ENCODE measurements around the gene C22orf15.

Gene C22orf15

DNA sequence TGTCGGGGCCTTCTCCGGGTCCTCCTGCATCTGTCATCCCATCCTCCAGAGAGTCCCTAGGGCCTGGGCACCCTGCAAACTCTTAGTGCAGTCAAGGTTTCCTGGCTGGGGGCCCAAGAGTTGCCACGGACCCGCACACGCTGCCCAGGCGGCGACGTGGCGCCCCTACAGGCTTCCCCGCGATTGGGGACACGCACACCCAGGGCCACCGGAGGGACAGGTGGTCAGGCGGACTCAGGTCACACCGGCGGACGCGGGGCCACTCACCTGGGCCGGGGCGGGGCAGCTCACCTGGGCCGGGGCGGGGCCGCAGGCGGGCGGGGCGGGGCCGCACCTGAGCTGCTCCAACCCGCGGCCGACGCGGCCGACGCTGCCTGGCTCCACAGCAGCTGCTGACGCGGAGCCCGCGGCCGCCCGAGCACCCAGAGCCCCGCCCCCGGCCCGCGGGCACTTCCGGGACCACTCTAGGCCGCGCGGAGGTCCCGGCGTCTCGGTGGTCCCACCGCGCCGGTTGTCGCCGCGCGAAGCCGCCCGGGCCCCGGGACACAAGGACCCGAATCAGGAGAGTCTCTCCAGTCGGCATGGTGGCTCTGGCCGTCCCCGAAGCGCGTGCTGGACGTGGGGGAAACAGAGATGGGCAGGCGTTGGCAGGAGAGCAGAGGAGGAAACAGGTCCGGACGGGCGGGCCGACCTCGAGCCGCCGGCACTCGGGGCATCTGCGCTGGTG is 11.9 kb upstream of the C22orf15 start, which contains the start of gene ZNF70:
ZNF70 (minus strand) TSS at position 399 of the 727 bp plus-strand sequence. CDS start 5,972 bp downstream, outside the sequence.
- peak; percentile 42 for DNase-seq (ENCODE audit: low read depth)

- DNase-seq (ENCODE audit: low read depth): no peak
These were observed 11.3 kb upstream of the C22orf15 start for GRCh38 chr22:23751441-23751996.

DNA sequence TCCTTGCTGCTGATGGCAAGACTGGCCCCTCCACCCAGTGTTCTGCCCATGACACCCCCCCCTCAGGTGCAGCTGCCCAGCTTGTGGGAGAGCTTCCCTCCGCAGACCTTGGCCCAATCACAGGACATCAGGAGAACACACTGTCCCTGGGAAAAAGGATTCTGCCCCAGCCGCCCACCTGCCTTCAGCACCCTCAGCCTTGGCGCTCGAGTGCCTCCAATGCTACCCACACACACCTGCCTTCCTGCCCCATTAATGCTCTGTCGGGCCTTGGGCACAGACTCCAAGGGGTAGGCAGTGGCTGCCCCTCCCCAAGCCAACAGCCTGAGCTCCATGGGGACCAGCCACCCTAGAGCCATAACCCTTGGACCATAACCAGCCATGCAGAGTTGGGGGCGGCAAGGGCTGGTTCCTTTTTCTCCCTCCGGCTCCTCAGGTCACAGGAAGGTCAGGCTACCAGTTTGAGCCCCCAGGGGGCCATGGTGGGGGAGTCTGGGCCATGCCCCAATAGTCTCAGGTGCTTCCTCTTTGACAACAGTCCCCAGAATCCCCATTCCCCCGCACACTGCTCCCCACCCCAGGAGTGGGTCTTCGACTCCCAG is 10.6 kb upstream of the C22orf15 start:
- no peak for DNase-seq (ENCODE audit: low read depth)

DNA sequence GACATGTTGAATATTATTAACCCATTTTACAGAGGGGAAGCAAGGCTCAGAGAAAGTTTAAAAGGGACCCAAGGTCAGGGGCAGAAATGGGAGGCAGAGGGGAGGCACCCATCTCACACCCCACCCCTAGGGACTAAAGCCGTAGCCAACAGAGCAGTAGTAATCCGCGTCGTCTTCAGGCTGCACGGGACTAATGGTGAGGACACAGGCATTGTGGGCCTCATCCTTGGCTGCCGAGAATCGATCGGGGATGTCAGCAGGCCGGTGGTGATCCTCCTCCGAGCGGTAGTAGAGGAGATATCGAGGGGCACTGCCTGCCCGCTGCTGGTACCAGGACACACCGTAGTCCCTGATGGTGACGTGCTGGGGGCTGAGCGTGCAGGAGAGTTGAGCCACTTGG is 10.0 kb upstream of the C22orf15 start:
- no peak for DNase-seq (ENCODE audit: low read depth)

GRCh38 chr22:23753385-23753784 is 9.4 kb upstream of the C22orf15 start:
- no peak for DNase-seq (ENCODE audit: low read depth)

DNA sequence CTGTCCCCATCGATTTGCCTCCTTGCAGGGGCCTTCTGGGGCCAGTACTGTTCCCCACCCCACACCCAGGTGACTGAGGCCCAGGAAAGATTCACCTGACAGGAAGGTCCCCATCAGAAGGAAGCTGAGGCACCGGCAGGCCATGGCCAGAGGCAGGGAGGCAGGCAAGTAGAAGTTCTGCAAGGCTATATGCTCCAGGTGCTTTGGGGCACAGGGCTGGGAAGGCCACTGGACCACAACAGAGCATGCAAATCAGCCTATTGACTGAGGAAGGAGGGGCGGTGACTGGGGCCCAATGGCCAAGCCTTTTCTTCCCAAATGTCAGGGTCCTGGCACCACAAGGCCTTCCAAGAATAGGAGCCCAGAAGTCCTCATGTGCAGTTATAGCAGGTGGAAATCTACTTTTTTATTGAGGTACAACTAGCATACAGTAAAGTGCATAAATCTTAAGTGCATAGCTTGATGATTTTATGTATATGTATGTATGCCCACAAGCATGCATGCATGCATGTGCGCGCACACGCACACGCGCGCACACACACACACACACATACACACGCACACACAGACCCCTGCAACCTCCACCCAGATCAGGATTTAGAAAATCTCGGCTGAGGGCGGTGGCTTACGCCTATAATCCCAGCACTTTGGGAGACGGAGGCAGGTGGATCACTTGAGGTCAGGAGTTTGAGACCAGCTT is 8.4 kb upstream of the C22orf15 start, which contains the start of gene VPREB3:
VPREB3 (minus strand) TSS at position 206 of the 700 bp plus-strand sequence; CDS start at position 144, 62 bp downstream.
- no peak for DNase-seq (ENCODE audit: low read depth)

DNA sequence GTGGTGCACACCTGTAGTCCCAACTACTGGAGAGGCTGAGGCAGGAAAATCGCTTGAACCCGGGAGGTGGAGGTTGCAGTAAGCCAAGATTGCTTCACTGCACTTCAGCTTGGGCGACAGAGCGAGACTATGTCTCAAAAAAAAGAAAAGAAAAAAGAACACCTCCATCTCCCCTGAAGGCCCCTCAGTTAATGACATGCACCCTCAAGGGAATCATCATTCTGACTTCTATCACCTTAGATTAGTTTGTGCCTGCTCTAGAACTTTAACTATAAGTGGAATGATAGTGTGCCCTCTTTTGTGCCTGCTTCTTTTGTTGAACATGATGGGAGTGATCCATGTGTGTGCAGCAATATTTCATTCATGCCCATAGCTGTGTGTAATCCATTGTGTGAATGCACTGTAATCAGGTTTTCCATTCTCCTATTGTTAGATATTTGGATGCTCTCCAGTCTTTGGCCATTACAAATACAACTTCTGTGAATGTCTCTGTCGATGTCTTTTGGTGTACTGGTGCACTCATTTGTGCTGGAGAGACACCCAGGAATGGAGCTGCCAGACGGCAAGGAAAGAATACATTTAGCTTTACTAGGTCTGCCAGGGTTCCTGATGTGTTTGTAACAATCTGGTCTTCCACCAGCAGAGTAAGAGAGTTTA is 7.7 kb upstream of the C22orf15 start:
- DNase-seq (ENCODE audit: low read depth): no peak

DNA sequence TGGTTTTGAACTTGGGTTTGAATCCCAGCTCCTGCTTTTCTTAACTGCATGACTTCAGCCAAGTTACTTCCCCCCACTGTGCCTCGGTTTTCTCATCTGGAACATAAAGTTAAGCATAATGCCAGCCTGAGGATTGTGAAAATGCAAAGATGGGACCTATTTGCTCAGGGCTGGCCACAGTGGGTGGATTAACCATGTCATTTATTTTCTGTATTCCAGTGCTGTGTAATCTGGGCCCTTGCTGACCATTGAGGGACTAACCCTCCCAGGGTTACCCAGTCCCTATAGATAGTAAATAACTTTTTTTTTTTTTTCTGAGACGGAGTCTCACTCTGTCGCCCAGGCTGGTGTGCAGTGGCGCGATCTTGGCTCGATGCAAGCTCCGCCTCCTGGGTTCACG is 7.1 kb upstream of the C22orf15 start:
- DNase-seq (ENCODE audit: low read depth): no peak

- no peak for DNase-seq (ENCODE audit: low read depth)
These were observed 5.9 kb upstream of the C22orf15 start for GRCh38 chr22:23756891-23757290.

- DNase-seq (ENCODE audit: low read depth): no peak
These were observed 3.2 kb upstream of the C22orf15 start for GRCh38 chr22:23759566-23759965.

GRCh38 chr22:23760056-23760455 is 2.7 kb upstream of the C22orf15 start:
- DNase-seq (ENCODE audit: low read depth): no peak

DNA sequence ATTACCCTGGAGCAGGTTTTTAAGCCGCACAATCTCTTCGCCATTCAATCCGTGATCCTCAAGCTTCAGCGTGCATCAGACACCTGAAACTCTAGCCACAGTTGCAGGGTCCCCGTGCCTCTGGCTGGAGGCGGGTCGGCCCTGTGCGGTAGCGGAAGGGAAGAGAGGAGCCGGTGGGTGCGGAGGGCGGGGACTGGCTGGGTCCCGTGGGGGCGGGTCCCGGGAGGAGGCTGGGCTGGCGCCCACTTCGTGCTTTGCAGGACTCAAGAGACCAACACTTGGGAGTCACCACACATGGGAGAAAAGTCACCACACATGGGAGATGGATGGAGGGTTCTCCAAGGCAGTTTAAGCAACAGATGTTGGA is 772 bp downstream of the C22orf15 start:
- no peak for DNase-seq (ENCODE audit: low read depth)

- no peak for DNase-seq (ENCODE audit: low read depth)
These were observed 1.2 kb downstream of the C22orf15 start for GRCh38 chr22:23763954-23764353.

DNA sequence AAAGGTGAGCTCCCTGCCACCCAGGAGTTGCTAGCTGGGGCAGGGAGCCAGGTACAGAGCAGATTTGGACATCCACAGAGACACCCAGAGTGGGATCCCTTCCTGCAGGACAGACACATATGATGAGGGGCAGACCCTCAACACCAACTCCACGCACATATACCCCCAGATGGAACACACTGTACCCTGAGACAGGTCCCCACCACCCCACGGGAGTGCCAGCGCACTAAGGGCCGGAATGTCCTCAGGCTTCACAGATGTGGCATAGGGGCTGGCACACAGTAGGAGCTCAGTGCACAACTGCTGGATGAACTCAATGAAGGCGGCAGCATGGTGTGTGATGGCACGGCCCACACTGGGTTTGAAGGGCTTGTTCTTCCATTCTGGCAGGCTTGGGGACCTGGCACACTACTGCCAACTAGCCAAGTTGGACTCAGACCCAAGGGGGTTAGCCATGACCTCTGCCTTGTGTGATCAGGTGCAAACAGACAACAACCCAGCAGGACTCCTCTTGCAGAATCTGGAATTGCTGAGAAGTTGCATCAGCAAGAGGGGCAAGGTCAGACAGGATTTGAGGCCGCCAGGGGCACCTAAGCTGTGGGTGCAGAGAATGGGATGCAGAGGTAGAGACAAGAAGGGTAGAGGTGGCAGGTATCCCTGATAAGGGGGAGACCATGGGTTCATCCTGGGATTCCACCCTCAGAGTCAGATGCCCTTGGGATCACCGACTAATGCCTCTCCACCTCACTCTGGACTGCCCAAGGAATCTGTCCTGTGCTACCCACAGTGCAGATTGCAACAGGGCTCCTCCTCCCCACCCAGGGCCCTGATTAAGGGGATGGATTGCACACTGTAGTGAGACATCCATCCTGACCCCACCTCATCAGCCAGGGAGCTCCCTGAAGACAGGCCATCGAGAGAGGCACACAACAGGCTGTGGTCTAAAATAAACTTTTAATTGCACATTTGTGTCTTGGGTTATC is 2.4 kb downstream of the C22orf15 start:
- DNase-seq (ENCODE audit: low read depth): no peak

GRCh38 chr22:23767303-23767672 is 4.5 kb downstream of the C22orf15 start:
- no peak for DNase-seq (ENCODE audit: low read depth)

DNA sequence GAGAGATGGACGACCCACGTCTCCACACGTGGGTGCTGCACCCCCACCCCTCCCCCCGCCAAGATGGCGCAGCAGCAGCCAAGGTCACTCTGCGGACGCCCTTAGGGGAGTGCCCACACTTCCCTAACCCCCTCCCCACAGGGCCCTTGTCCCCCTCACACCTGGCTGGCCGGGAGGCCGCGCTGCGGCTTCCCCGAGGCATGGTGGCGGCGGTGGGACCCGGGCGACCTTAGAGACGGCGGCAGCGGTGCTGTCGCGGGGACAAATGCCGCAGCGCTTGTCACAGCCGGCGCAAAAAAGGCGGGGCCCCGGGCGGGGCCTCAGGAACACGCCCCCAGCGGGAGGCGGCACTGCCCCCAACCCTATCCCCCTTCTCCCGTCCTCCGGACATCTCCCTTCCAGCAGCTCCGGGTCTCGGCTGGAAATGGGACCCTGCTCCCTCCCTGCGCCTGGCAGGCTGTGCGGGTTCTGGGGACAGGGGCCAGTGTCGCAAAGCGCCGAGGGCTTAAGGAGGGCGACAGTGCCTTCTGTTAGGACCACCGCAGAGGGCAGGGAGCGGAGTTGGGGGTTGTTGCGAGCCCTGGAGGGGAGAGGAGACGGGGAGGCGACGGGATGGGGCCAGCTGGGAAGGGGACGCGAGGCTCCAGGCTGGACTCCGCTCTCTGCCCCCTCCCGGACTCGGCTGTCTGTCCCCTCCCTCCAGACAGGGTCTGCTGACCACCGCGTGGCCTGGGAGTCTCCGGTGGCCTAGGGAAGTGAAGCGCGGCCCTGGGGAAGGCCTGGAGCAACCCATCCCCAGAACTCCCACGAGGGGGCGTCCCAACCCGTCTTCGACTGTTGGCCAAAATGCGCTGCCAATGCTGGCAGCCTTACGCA is 5.1 kb downstream of the C22orf15 start, which contains the start of gene CHCHD10:
CHCHD10 (minus strand) TSS at position 300 of the 876 bp plus-strand sequence; CDS start at position 202, 98 bp downstream.
- DNase-seq (ENCODE audit: low read depth): peak; percentile 50

GRCh38 chr22:23769321-23769965 is 6.7 kb downstream of the C22orf15 start:
- DNase-seq (ENCODE audit: low read depth): no peak

GRCh38 chr22:23772315-23772648 is 9.5 kb downstream of the C22orf15 start:
- no peak for DNase-seq (ENCODE audit: low read depth)

GRCh38 chr22:23772649-23773473 is 10.1 kb downstream of the C22orf15 start, which contains the start of gene MMP11:
Gene MMP11, plus strand, starts transcription at chr22:23772849. Its CDS starts 22 bp downstream, at chr22:23772871.
- no peak for DNase-seq (ENCODE audit: low read depth)

Data from fibroblast of the conjunctiva (primary cell).